Liver (tissue), 9 donors: ENCODE data around the gene CELF5. TPM values are rescaled to one million over a fixed set of nuclear protein-coding genes. Genes with fewer than 3 reads are reported as not detected.

Experiments
- DNase-seq: peaks from one replicate; pipeline ENCODE4 v3.0.0-alpha.2; 2017; ENCODE audit warnings: low spot score
- H3K27ac ChIP-seq, 2 donors: one replicate each; pipeline ENCODE4 v1.7.0; 2013; ENCODE audit warnings: inconsistent platforms in 2 of 2, low read length in 2 of 2, control low read depth in 1 of 2, low read depth in 1 of 2, mild to moderate bottlenecking in 1 of 2
- H3K27me3 ChIP-seq, 4 donors: one replicate each; pipeline versions ENCODE4 v1.6.1 to v1.7.0; 2013; ENCODE audit warnings: low read length in 3 of 4, inconsistent platforms in 1 of 4, mild to moderate bottlenecking in 1 of 4, moderate library complexity in 1 of 4; ENCODE audit not compliant: control insufficient read depth in 4 of 4, insufficient read depth in 4 of 4
- H3K36me3 ChIP-seq, 4 donors: one replicate each; pipeline versions ENCODE4 v1.6.1 to v1.7.0; 2013; ENCODE audit warnings: low read length in 3 of 4, mild to moderate bottlenecking in 3 of 4, low read depth in 1 of 4, moderate library complexity in 1 of 4; ENCODE audit not compliant: control insufficient read depth in 4 of 4, insufficient read depth in 3 of 4
- H3K4me1 ChIP-seq, 4 donors: one replicate each; pipeline versions ENCODE4 v1.6.1 to v1.7.0; 2013; ENCODE audit warnings: low read length in 3 of 4, mild to moderate bottlenecking in 3 of 4, moderate library complexity in 1 of 4; ENCODE audit not compliant: control insufficient read depth in 4 of 4, insufficient read depth in 4 of 4
- H3K4me3 ChIP-seq, 3 donors: one replicate each; pipeline versions ENCODE4 v1.6.1 to v1.7.0; 2013; ENCODE audit warnings: low read length in 3 of 3, control low read depth in 1 of 3, low read depth in 1 of 3, mild to moderate bottlenecking in 1 of 3
- H3K9ac ChIP-seq, 2 donors: one replicate each; pipeline ENCODE4 v1.7.0; 2013; ENCODE audit warnings: low read length in 2 of 2, mild to moderate bottlenecking in 2 of 2, moderate library complexity in 2 of 2, control low read depth in 1 of 2, low read depth in 1 of 2
- H3K9me3 ChIP-seq, 4 donors: one replicate each; pipeline versions ENCODE4 v1.6.1 to v1.7.0; 2013; ENCODE audit warnings: low read length in 3 of 4; ENCODE audit not compliant: control insufficient read depth in 4 of 4
- EGR1 ChIP-seq, 2 donors: IDR thresholded peaks; 2 replicates each; pipeline ENCODE4 v1.6.1; 2016 to 2018; ENCODE audit warnings: antibody characterized with exemption in 2 of 2, low read depth in 2 of 2
- FOXA1 ChIP-seq: IDR thresholded peaks from 2 replicates; pipeline ENCODE4 v1.6.1; 2016; ENCODE audit warnings: antibody characterized with exemption
- GABPA ChIP-seq, 2 donors: IDR thresholded peaks in 1 of 2; conservative IDR thresholded peaks in 1 of 2; 2 replicates each; pipeline ENCODE4 v1.6.1; 2016; ENCODE audit warnings: antibody characterized with exemption in 2 of 2, mild to moderate bottlenecking in 1 of 2, moderate library complexity in 1 of 2
- HNF4A ChIP-seq, 2 donors: conservative IDR thresholded peaks; 2 replicates each; pipeline ENCODE4 v1.6.1; 2016; ENCODE audit warnings: antibody characterized with exemption in 2 of 2, mild to moderate bottlenecking in 2 of 2
- HNF4G ChIP-seq: IDR thresholded peaks from 2 replicates; pipeline ENCODE4 v1.6.1; 2016; ENCODE audit warnings: antibody characterized with exemption
- NR2F2 ChIP-seq: IDR thresholded peaks from 2 replicates; pipeline ENCODE4 v1.6.1; 2016; ENCODE audit warnings: antibody characterized with exemption
- RAD21 ChIP-seq, 2 donors: IDR thresholded peaks; 2 replicates each; pipeline ENCODE4 v1.6.1; 2016; ENCODE audit warnings: antibody characterized with exemption in 2 of 2, mild to moderate bottlenecking in 2 of 2
- RXRA ChIP-seq, 2 donors: IDR thresholded peaks; 2 replicates each; pipeline ENCODE4 v1.6.1; 2017 to 2018; ENCODE audit warnings: antibody characterized with exemption in 2 of 2, mild to moderate bottlenecking in 1 of 2
- SP1 ChIP-seq: IDR thresholded peaks from 2 replicates; pipeline ENCODE4 v1.6.1; 2018; ENCODE audit warnings: antibody characterized with exemption, mild to moderate bottlenecking
- TAF1 ChIP-seq: conservative IDR thresholded peaks from 2 replicates; pipeline ENCODE4 v1.6.1; 2016; ENCODE audit warnings: antibody characterized with exemption, mild to moderate bottlenecking
- YY1 ChIP-seq: IDR thresholded peaks from 2 replicates; pipeline ENCODE4 v1.6.1; 2016; ENCODE audit warnings: antibody characterized with exemption, mild to moderate bottlenecking
- WGBS: extraction: QIAGEN DNeasy Blood & Tissue Kit; methylation state at CpG from one replicate; pipeline ENCODE4 v1.1.7; 2013; 5-methylcytosine and 5-hydroxymethylcytosine counted together
- polyA plus RNA-seq, 2 donors: library from polyadenylated mRNA; stranded (reverse) in 1 of 2; unstranded in 1 of 2; fragments of 200-250 nt in 1 of 2; fragments of >200 nt in 1 of 2; fragmentation: Nextera tagmentation in 1 of 2; extraction: Ambion mirVana in 1 of 2; gene quantifications; one replicate each; pipeline versions ENCODE4 v1.2.1 to v1.2.3, GENCODE V29; 2013 to 2015
- total RNA-seq, 2 donors: library from RNA; depleted of rRNA; stranded (reverse); fragments of >200 nt; gene quantifications; one replicate each; pipeline ENCODE4 v1.2.3, GENCODE V29; 2014
- TF ChIP-seq, protein P1 (sequence below): IDR thresholded peaks from 2 replicates; pipeline ENCODE4 v1.6.1; 2016; ENCODE audit warnings: antibody characterized with exemption
- TF ChIP-seq, protein P2 (sequence below): IDR thresholded peaks from 2 replicates; pipeline ENCODE4 v1.6.1; 2016; ENCODE audit warnings: antibody characterized with exemption
- TF ChIP-seq, protein P3 (sequence below): IDR thresholded peaks from 2 replicates; pipeline ENCODE4 v1.6.1; 2016; ENCODE audit warnings: antibody characterized with exemption, mild to moderate bottlenecking
- TF ChIP-seq, protein P4 (sequence below): IDR thresholded peaks from 2 replicates; pipeline ENCODE4 v1.6.1; 2016; ENCODE audit warnings: antibody characterized with exemption
- TF ChIP-seq, protein P5 (sequence below): fragments of 150-350 bp; IDR thresholded peaks from 2 replicates; pipeline ENCODE4 v1.5.1; 2017; ENCODE audit warnings: improper control_type of control experiment, low read depth, low read length; ENCODE audit not compliant: missing input control
- donor health status: healthy.
- donor health status: healthy.
- donor health status: healthy.
- donor health status: healthy.
- donor health status: healthy.

The CELF5 gene
- total and polyA plus RNA-seq, 4 donors, result 0.06 to 0.50 (median 0.26) TPM

DNA sequence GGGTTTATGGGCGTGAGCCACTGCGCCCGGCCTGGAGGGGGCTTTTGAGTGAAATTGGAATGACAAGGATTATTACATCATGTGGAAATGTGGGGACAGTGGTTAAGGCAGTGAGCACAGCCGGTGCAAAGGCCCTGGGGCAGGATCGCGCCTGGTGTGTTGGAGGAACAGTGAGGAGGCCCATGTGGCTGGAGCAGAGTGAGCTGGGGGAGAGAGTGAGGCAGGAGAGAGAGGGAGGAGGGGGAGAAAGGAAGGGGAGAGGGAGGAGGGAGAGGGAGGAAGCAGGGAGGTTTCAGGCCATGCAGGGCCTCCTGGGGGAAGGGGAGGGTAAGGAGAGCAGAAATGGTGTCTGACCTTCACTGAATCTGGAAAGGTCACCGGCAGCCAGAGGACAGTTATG lies 11.3 kb upstream of the CELF5 start (continued):
- no peak for TF ChIP-seq RXRA (IDR thresholded peaks at IDR 0.05)
- TF ChIP-seq NR2F2, result no peak
- TF ChIP-seq, protein P1, sequence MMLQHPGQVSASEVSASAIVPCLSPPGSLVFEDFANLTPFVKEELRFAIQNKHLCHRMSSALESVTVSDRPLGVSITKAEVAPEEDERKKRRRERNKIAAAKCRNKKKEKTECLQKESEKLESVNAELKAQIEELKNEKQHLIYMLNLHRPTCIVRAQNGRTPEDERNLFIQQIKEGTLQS, result no peak

DNA sequence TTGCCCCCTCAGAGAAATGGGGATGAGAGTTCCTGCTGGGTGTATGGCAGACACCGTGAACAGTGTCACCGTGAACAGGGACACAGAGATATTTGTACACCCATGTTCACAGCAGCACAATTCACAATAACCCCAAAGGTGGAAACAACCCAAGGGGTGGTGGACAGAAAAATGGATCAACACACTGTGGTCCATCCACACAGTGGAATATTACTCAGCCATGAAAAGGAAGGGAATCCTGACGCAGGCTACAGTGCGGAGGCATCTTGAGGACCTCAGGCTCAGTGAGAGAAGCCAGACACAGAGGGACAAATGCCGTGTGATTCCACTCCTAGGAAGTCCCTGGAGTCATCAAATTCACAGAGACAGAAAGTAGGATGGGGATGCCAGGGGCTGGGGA lies 7.6 kb upstream of the CELF5 start:
- Histone ChIP-seq H3K4me1 (no peaks in the 10 kb centered on the region), H3K4me3 (no peak overlapping the region), H3K9me3 (no peaks in the 10 kb centered on the region), H3K36me3 (no peaks in the 10 kb centered on the region), H3K9ac (no peak overlapping the region), H3K27ac (no peak overlapping the region), H3K27me3 (no peaks in the 10 kb centered on the region)
- WGBS, result 91% methylated on average over 5 of the region's 5 CpGs
- DNase-seq, result no peak
- TF ChIP-seq EGR1 (IDR thresholded peaks at IDR 0.05; ENCODE audit: low read depth in 2 of 2) (no peak), GABPA (IDR thresholded peaks at IDR 0.05 in 1 of 2, conservative IDR thresholded peaks at IDR 0.05 in 1 of 2) (no peak), RXRA (IDR thresholded peaks at IDR 0.05) (no peak), NR2F2 (no peak), HNF4G (no peak), SP1 (no peak), FOXA1 (no peak), HNF4A (conservative IDR thresholded peaks at IDR 0.05) (no peak), TAF1 (no peak), YY1 (no peak), RAD21 (IDR thresholded peaks at IDR 0.05) (no peak)
- TF ChIP-seq, protein P2, sequence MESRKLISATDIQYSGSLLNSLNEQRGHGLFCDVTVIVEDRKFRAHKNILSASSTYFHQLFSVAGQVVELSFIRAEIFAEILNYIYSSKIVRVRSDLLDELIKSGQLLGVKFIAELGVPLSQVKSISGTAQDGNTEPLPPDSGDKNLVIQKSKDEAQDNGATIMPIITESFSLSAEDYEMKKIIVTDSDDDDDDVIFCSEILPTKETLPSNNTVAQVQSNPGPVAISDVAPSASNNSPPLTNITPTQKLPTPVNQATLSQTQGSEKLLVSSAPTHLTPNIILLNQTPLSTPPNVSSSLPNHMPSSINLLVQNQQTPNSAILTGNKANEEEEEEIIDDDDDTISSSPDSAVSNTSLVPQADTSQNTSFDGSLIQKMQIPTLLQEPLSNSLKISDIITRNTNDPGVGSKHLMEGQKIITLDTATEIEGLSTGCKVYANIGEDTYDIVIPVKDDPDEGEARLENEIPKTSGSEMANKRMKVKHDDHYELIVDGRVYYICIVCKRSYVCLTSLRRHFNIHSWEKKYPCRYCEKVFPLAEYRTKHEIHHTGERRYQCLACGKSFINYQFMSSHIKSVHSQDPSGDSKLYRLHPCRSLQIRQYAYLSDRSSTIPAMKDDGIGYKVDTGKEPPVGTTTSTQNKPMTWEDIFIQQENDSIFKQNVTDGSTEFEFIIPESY, result no peak
- TF ChIP-seq, protein P3, sequence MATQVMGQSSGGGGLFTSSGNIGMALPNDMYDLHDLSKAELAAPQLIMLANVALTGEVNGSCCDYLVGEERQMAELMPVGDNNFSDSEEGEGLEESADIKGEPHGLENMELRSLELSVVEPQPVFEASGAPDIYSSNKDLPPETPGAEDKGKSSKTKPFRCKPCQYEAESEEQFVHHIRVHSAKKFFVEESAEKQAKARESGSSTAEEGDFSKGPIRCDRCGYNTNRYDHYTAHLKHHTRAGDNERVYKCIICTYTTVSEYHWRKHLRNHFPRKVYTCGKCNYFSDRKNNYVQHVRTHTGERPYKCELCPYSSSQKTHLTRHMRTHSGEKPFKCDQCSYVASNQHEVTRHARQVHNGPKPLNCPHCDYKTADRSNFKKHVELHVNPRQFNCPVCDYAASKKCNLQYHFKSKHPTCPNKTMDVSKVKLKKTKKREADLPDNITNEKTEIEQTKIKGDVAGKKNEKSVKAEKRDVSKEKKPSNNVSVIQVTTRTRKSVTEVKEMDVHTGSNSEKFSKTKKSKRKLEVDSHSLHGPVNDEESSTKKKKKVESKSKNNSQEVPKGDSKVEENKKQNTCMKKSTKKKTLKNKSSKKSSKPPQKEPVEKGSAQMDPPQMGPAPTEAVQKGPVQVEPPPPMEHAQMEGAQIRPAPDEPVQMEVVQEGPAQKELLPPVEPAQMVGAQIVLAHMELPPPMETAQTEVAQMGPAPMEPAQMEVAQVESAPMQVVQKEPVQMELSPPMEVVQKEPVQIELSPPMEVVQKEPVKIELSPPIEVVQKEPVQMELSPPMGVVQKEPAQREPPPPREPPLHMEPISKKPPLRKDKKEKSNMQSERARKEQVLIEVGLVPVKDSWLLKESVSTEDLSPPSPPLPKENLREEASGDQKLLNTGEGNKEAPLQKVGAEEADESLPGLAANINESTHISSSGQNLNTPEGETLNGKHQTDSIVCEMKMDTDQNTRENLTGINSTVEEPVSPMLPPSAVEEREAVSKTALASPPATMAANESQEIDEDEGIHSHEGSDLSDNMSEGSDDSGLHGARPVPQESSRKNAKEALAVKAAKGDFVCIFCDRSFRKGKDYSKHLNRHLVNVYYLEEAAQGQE, result no peak
- TF ChIP-seq, protein P4, sequence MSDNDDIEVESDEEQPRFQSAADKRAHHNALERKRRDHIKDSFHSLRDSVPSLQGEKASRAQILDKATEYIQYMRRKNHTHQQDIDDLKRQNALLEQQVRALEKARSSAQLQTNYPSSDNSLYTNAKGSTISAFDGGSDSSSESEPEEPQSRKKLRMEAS, result no peak
- TF ChIP-seq, protein P5, sequence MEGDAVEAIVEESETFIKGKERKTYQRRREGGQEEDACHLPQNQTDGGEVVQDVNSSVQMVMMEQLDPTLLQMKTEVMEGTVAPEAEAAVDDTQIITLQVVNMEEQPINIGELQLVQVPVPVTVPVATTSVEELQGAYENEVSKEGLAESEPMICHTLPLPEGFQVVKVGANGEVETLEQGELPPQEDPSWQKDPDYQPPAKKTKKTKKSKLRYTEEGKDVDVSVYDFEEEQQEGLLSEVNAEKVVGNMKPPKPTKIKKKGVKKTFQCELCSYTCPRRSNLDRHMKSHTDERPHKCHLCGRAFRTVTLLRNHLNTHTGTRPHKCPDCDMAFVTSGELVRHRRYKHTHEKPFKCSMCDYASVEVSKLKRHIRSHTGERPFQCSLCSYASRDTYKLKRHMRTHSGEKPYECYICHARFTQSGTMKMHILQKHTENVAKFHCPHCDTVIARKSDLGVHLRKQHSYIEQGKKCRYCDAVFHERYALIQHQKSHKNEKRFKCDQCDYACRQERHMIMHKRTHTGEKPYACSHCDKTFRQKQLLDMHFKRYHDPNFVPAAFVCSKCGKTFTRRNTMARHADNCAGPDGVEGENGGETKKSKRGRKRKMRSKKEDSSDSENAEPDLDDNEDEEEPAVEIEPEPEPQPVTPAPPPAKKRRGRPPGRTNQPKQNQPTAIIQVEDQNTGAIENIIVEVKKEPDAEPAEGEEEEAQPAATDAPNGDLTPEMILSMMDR, result no peak
- TF ChIP-seq, protein P1, result no peak
